HepG2 (cell line): Measurements from ENCODE around the gene C20orf96. TPM values are rescaled to one million over a fixed set of nuclear protein-coding genes. Genes with fewer than 3 reads are reported as not detected.

Experiments
- HNRNPL ChIP-seq: fragments of 200-400 bp; formaldehyde crosslinking; IDR thresholded peaks from 2 replicates; pipeline ENCODE4 v1.6.1; 2017; ENCODE audit warnings: mild to moderate bottlenecking, low read depth, low read length
- HNRNPUL1 ChIP-seq: fragments of 200-400 bp; formaldehyde crosslinking; IDR thresholded peaks from 2 replicates; pipeline ENCODE4 v1.6.1; 2017; ENCODE audit warnings: low read depth, mild to moderate bottlenecking, low read length, moderate library complexity
- JDP2 ChIP-seq: sonication (generic); formaldehyde crosslinking; IDR thresholded peaks from 2 replicates; pipeline ENCODE4 v1.8.1; 2022; ENCODE audit warnings: missing genetic modification reagents, borderline replicate concordance
- MYC ChIP-seq: sonication (generic); formaldehyde crosslinking; IDR thresholded peaks from 2 replicates; pipeline ENCODE4 v1.9.0; 2021; ENCODE audit warnings: missing genetic modification reagents, borderline replicate concordance
- PHF5A ChIP-seq: IDR thresholded peaks from one replicate; pipeline ENCODE4 v1.6.1; 2018; ENCODE audit warnings: low read depth, missing genetic modification reagents; ENCODE audit not compliant: unreplicated experiment
- RERE ChIP-seq: IDR thresholded peaks from 2 replicates; pipeline ENCODE4 v1.6.1; 2016; ENCODE audit warnings: low read depth, missing genetic modification reagents, missing compliant biosample characterization
- SALL1 ChIP-seq: sonication (generic); formaldehyde crosslinking; IDR thresholded peaks from 2 replicates; pipeline ENCODE4 v1.8.0; 2022; ENCODE audit warnings: mild to moderate bottlenecking, missing genetic modification reagents
- SMAD3 ChIP-seq: sonication (generic); formaldehyde crosslinking; IDR thresholded peaks from 2 replicates; pipeline ENCODE4 v1.4.0; 2020; ENCODE audit warnings: missing genetic modification reagents
- SOX13 ChIP-seq, 3 experiments: fragments of 450-650 bp in 1 of 3; sonication (generic) in 1 of 3; formaldehyde crosslinking in 1 of 3; IDR thresholded peaks in 2 of 3; conservative IDR thresholded peaks in 1 of 3; 2 replicates each; pipeline versions ENCODE4 v1.5.0 to v1.6.1; 2016 to 2020; ENCODE audit warnings: antibody characterized with exemption in 1 of 3, mild to moderate bottlenecking in 1 of 3, missing compliant biosample characterization in 1 of 3, missing genetic modification reagents in 1 of 3, moderate library complexity in 1 of 3
- SSRP1 ChIP-seq: IDR thresholded peaks from 2 replicates; pipeline ENCODE4 v1.6.1; 2016; ENCODE audit warnings: control low read depth
- ZBED4 ChIP-seq: sonication (generic); formaldehyde crosslinking; IDR thresholded peaks from 2 replicates; pipeline ENCODE4 v1.4.0; 2020; ENCODE audit warnings: missing genetic modification reagents, borderline replicate concordance
- ZGPAT ChIP-seq: IDR thresholded peaks from 2 replicates; pipeline ENCODE4 v1.6.1; 2016; ENCODE audit warnings: mild to moderate bottlenecking
- ZNF550 ChIP-seq: sonication (generic); formaldehyde crosslinking; IDR thresholded peaks from 2 replicates; pipeline ENCODE4 v1.4.0; 2020; ENCODE audit warnings: mild to moderate bottlenecking, missing genetic modification reagents, borderline replicate concordance
- ZNF784 ChIP-seq: sonication (generic); formaldehyde crosslinking; IDR thresholded peaks from 2 replicates; pipeline ENCODE4 v1.5.1; 2020; ENCODE audit warnings: missing genetic modification reagents, mild to moderate bottlenecking, borderline replicate concordance
- ZNF879 ChIP-seq: sonication (generic); formaldehyde crosslinking; IDR thresholded peaks from 2 replicates; pipeline ENCODE4 v1.8.1; 2023; ENCODE audit warnings: missing genetic modification reagents
- ZNF891 ChIP-seq: sonication (generic); formaldehyde crosslinking; IDR thresholded peaks from 2 replicates; pipeline ENCODE4 v1.5.0; 2020; ENCODE audit warnings: mild to moderate bottlenecking, missing genetic modification reagents
- polyA plus RNA-seq, 8 experiments: library from polyadenylated mRNA; depleted of rRNA in 3 of 8; stranded (reverse) in 7 of 8; unstranded in 1 of 8; fragments of >200 nt; fragmentation: Illumina TruSeq in 4 of 8; extraction: Trizol in 4 of 8; gene quantifications; 2 replicates each; pipeline versions ENCODE4 v1.2.1 to v1.2.3, GENCODE V29; 2011 to 2016; ENCODE audit warnings: low read depth in 4 of 8, missing spikeins in 1 of 8, mixed read lengths in 1 of 8; ENCODE audit not compliant: insufficient read depth in 1 of 8
- total RNA-seq, 5 experiments: library from RNA; depleted of rRNA; stranded (reverse); fragments of >200 nt; fragmentation: Illumina TruSeq; extraction: Trizol; gene quantifications; 2 replicates each; pipeline ENCODE4 v1.2.3, GENCODE V29; 2016; ENCODE audit warnings: low read depth in 1 of 5

The C20orf96 gene
- total and polyA plus RNA-seq, 2 of the 13 experiments (the other 11 are each of a cell fraction or from before 2014, with no cell fraction given) = 3.8 to 20.6 TPM

GRCh38 chr20:297098-297924, 6.8 kb upstream of the C20orf96 start, which contains the start of gene ZCCHC3 (continued):
- peak; percentile 86; the same call in 1 of the 2 replicates for TF ChIP-seq ZBED4 (CRISPR knock-in tag)
- TF ChIP-seq RERE = peak; percentile 80; the same call in 1 of the 2 replicates
- no peak; the same call in 1 of the 2 replicates for TF ChIP-seq JDP2 (CRISPR knock-in tag)
- TF ChIP-seq ZNF879 (CRISPR knock-in tag) = peak; percentile 98
- peak; percentile 100 for TF ChIP-seq ZGPAT
- no peak; the same call in 1 of the 2 replicates for TF ChIP-seq SOX13 (IDR thresholded peaks at IDR 0.05)
- TF ChIP-seq SOX13 (CRISPR knock-in tag; conservative IDR thresholded peaks at IDR 0.05 in 1 of 2, IDR thresholded peaks at IDR 0.05 in 1 of 2) = peak in 1 of 2 experiments; percentile 87; a peak in 2 of 4 replicates
- TF ChIP-seq MYC (CRISPR knock-in tag) = peak; percentile 97
- peak; percentile 76; the same call in 1 of the 2 replicates for TF ChIP-seq HNRNPL
- peak; percentile 98 for TF ChIP-seq ZNF891
- TF ChIP-seq SSRP1 = 0 out of 2 replicates have a peak, but pooled peaks have one; percentile 19
- peak; percentile 93 for TF ChIP-seq ZNF784
- TF ChIP-seq SALL1 (CRISPR knock-in tag) = peak; percentile 98
- no peak for TF ChIP-seq PHF5A
- TF ChIP-seq ZNF550 (CRISPR knock-in tag) = no peak
- TF ChIP-seq SMAD3 (CRISPR knock-in tag) = peak; percentile 98
- TF ChIP-seq HNRNPUL1 = peak; percentile 96
